GM21447 (cell line): ENCODE results near the gene TPRX2.
"Not testable (repeated sequence)": the region's sequence is repeated elsewhere in the genome, so short reads cannot be mapped to it uniquely, and the experiment has no call there.

ENCODE experiments used
- ATAC-seq: cut with Tn5 transposase; IDR thresholded peaks from one replicate; pipeline ENCODE4 v1.9.1; 2021; ENCODE audit not compliant: unreplicated experiment

The TPRX2 gene

DNA sequence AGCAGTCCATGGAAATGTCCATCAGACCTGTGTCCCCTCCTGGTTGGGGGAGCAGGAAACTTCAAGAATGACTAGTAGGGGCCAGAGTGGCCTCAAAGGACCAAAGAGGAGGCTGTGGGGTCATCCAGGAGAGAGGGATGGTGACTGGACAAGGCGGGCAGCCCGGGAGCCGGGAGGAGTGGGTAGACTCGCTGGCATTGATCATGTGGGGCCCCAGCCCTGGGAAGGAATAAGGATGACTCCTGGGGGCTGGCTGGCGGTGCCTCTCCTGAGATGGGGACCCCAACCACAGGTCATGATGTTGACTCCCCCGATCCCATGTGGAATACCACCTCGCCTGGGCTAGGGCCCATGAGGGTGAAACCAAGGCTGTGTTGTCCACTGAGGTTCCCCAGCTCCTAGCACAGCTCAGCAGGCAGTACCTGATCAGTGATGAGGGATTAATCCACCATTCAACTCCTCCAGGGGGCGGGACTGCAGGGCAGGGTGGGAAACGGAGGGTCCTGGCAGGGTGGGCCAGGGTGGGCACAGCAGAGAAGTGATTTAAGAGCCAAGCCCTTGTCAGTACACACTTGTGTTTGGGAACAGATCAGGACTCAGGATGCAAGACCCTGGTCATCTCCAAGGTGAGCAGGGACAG is at the start of gene TPRX2:
Gene TPRX2 (plus strand): TSS at position 590 of the 640 bp plus-strand sequence. CDS start 12 bp downstream, at position 602.
- not testable (repeated sequence) for ATAC-seq

GRCh38 chr19:47813304-47813994 is 45.6 kb upstream of the TPRX2 start:
- no peak for ATAC-seq

GRCh38 chr19:47813995-47814328 is 45.1 kb upstream of the TPRX2 start:
- no peak for ATAC-seq

GRCh38 chr19:47816270-47816669 is 42.8 kb upstream of the TPRX2 start:
- not testable (repeated sequence) for ATAC-seq

- ATAC-seq: not testable (repeated sequence)
These were observed 40.8 kb upstream of the TPRX2 start for GRCh38 chr19:47818221-47818620.

DNA sequence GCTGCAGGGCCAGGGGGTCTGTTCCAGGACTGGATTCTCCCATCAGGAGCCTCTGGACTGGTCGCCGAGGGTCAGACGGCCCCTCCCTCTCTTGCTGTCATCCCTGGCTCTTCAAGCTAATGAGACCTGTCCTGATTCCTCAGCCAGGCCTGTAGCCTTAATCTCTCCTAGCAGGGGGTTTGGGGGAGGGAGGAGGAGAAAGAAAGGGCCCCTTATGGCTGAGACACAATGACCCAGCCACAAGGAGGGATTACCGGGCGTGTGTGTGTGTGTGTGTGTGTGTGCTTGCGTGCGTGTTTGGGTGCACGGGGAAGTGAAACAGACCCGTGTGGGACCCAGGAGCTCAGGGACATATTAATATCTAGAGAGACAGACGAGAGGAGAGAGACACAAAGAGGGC is 39.2 kb upstream of the TPRX2 start:
- no peak for ATAC-seq

DNA sequence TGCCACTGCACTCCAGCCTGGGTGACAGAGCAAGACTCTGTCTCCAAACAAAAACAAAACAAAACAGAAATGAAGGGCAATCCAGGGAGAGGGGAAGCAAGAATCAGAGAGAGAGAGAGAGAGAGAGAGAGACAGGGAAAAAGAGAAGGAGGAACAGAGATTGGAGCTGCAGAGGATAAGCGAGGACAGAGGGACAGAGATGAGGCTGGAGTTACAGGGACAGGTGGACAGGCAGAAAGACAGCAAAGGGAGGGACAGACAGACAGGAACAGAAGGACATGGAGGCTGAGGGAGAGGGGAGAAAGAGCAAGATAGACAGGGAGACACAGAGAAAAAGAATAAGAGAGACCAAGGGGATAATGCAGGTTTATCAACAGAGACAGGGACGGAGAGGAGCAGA is 38.6 kb upstream of the TPRX2 start:
- no peak for ATAC-seq

GRCh38 chr19:47821460-47822020 is 37.5 kb upstream of the TPRX2 start, which contains the start of gene CRX:
Gene CRX (plus strand): TSS chr19:47821937. CDS start chr19:47834444, 12,507 bp downstream.
- ATAC-seq: no peak

DNA sequence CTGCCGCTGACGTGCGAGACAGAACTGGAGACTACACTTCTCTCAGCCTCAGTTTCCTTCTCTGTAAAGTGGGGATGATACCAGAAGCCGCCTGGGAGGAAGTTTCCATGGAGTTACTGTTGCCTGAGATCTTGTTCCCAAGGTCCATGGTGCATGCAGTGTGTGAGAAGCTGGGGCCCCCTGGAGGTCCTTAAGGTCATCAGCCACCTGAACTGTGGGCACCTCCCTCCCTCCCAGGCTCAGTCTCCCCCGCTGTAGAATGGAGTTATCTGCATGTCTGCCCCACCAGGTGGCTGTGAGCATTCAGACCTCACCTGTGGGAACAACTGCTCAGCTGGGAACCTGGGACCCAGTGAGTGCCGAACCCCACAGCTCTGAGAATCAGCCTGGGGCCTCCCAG is 34.6 kb upstream of the TPRX2 start:
- ATAC-seq: no peak

DNA sequence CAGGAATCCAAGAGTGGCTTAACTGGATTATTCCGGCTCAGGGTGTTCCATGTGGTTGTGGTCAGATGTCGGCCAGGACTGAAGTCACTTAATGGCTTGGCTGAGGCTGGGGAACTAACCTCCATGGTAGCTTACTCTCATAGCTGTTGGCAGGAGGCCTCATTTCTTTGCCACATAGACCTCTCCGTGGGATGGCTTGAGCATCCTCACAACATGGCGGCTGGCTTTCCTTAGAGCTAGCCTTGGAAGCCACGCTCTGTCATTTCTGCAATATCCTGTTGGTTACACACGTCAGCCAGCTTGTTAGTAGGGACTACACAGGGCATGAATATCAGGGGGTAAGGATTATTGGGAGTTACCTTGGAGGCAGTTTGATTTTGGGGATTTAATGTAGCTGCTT is 32.2 kb upstream of the TPRX2 start:
- ATAC-seq: no peak

GRCh38 chr19:47832723-47833122 is 26.3 kb upstream of the TPRX2 start:
- no peak for ATAC-seq

- ATAC-seq: no peak
These were observed 23.0 kb upstream of the TPRX2 start for GRCh38 chr19:47836038-47836437.

DNA sequence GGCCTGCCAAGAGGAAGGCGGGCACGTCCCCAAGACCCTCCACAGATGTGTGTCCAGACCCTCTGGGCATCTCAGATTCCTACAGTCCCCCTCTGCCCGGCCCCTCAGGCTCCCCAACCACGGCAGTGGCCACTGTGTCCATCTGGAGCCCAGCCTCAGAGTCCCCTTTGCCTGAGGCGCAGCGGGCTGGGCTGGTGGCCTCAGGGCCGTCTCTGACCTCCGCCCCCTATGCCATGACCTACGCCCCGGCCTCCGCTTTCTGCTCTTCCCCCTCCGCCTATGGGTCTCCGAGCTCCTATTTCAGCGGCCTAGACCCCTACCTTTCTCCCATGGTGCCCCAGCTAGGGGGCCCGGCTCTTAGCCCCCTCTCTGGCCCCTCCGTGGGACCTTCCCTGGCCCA is 19.6 kb upstream of the TPRX2 start:
- ATAC-seq: no peak

DNA sequence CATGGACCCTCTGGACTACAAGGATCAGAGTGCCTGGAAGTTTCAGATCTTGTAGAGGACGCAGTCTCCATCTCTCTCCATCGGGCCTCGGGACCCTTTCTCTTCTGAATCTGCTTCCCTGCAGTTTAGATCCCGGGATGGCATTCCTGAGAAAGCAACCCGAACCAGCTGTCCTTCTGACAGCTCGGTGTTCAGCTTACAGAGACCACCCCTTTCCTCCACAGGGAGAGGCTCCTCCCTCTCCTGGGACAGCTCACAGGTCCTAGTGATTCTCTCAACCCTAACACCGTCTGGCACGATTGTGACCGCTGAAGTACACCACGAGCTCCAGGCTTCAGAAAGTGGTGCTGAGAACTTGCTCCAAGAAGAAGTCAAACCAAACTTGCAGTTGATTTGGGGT is 19.1 kb upstream of the TPRX2 start:
- ATAC-seq: no peak

DNA sequence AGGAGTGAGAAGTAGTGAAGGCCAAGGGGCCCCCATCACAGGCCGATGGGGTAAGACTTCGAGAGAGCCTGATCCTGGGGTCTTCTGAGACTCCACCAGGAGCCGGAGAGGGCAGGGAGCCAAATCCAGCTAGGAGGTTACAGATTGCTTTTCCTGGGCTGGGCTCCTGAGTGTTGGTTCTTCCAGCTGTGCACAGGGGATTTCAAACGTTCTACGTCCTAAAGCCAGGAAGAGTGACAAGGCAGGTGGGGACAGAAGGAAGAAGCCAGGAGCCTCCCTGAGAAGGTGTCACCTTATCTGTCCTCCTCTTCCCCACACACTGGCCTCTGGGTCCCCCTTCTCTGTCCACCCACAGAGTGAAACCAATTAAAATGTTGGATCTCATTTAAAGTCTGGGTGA is 16.1 kb upstream of the TPRX2 start:
- no peak for ATAC-seq

- no peak for ATAC-seq
These were observed 10.6 kb upstream of the TPRX2 start for GRCh38 chr19:47848425-47848822.

- no peak for ATAC-seq
These were observed 10.1 kb upstream of the TPRX2 start for GRCh38 chr19:47848823-47849473.

- no peak for ATAC-seq
These were observed 6.0 kb upstream of the TPRX2 start for GRCh38 chr19:47853003-47853402.

GRCh38 chr19:47854459-47854858 is 4.6 kb upstream of the TPRX2 start:
- ATAC-seq: no peak

- ATAC-seq: not testable (repeated sequence)
These were observed 804 bp upstream of the TPRX2 start for GRCh38 chr19:47858231-47858630.

DNA sequence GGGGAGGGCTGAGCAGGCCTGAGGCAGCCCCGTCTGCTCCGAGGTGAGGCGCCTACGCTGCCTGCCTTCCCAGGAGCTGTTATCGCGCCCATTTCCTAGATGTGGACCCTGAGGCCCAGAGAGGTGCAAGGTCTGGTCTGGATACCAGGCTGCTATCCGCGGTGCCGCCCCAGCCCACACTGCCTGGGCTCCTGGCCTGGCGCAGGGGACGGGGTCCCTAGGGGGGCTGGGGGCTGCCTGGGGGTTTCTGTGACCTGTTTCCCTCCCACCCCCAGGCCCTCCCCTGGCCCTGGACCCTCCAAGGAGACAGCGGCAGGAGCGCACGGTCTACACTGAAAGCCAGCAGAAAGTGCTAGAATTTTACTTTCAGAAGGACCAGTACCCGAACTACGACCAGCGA is 803 bp downstream of the TPRX2 start:
- not testable (repeated sequence) for ATAC-seq
